Endothelial cell of umbilical vein (primary cell): ENCODE measurements around the gene RTP1. TPM values are rescaled to one million over a fixed set of nuclear protein-coding genes. Genes with fewer than 3 reads are reported as not detected.

Experiments
- BruUV-seq: library from RNA; stranded (reverse); fragments of 400-500 nt; replicated peaks from 2 replicates; lab custom pipeline; 2021; lab: Mats Ljungman, UMichigan
- CTCF ChIA-PET: fragments of 300-600, 350-600 bp; sonication (Branson Sonifier 250); formaldehyde crosslinking; loops from one replicate; lab custom pipeline; 2021; ENCODE audit warnings: antibody characterized with exemption, inconsistent platforms; lab: Charles Lee
- POLR2A ChIA-PET: fragments of 300-600, 350-600 bp; sonication (Branson Sonifier 250); formaldehyde crosslinking; loops from one replicate; lab custom pipeline; 2021; ENCODE audit warnings: antibody characterized with exemption, inconsistent platforms; lab: Charles Lee
- DNase-seq: peaks from one replicate; pipeline ENCODE4 v3.0.0-alpha.2; 2011; ENCODE audit warnings: low read depth, low spot score
- FAIRE-seq: peaks from 2 replicates; lab custom pipeline; 2011; peaks lifted over from hg19 to GRCh38; lab: Jason Lieb, UNC
- H2AFZ ChIP-seq: 2 replicates; pipeline ENCODE4 v1.6.0; 2012; ENCODE audit warnings: low read depth, low read length, control low read depth, inconsistent platforms
- H3K27ac ChIP-seq: 2 replicates; pipeline ENCODE4 v1.5.1; 2011; ENCODE audit warnings: low read depth, mild to moderate bottlenecking, control low read depth, low read length, moderate library complexity; ENCODE audit not compliant: insufficient read depth
- H3K27me3 ChIP-seq, 2 experiments: 2 replicates each; pipeline versions ENCODE4 v1.6.0 to v1.6.1; 2011; ENCODE audit warnings: low read length in 2 of 2, mixed read lengths in 1 of 2; ENCODE audit not compliant: control insufficient read depth in 2 of 2, insufficient read depth in 2 of 2
- H3K36me3 ChIP-seq, 2 experiments: 2 replicates in 1 of 2; 3 replicates in 1 of 2; pipeline ENCODE4 v1.5.1; 2011; ENCODE audit warnings: low read length in 2 of 2, mild to moderate bottlenecking in 1 of 2, moderate library complexity in 1 of 2; ENCODE audit not compliant: control insufficient read depth in 2 of 2, insufficient read depth in 2 of 2; ENCODE audit errors: extremely low read depth in 1 of 2
- H3K4me1 ChIP-seq: 3 replicates; pipeline ENCODE4 v1.5.1; 2011; ENCODE audit warnings: mild to moderate bottlenecking, low read length; ENCODE audit not compliant: control insufficient read depth, insufficient read depth; ENCODE audit errors: extremely low read depth
- H3K4me2 ChIP-seq: 2 replicates; pipeline ENCODE4 v1.6.1; 2011; ENCODE audit warnings: low read length, control low read depth, mixed read lengths; ENCODE audit not compliant: insufficient read depth
- H3K4me3 ChIP-seq, 3 experiments: fragments of 200-600 bp in 1 of 3; sonication (generic), shearing (Covaris generic) in 1 of 3; replicated peaks in 1 of 3; 2 replicates each; pipeline ENCODE4 v1.5.1; 2011 to 2016; ENCODE audit warnings: control low read depth in 3 of 3, low read length in 3 of 3, mild to moderate bottlenecking in 2 of 3, inconsistent platforms in 1 of 3, low read depth in 1 of 3, moderate library complexity in 1 of 3; ENCODE audit not compliant: insufficient read depth in 1 of 3
- H3K79me2 ChIP-seq: 2 replicates; pipeline ENCODE4 v1.6.0; 2012; ENCODE audit warnings: low read length, inconsistent platforms; ENCODE audit not compliant: control insufficient read depth, insufficient read depth
- H3K9ac ChIP-seq: replicated peaks from 2 replicates; pipeline ENCODE3; 2011; ENCODE audit warnings: low read length, control low read depth; ENCODE audit not compliant: insufficient read depth; ENCODE audit errors: extremely low read depth
- H3K9me1 ChIP-seq: replicated peaks from 3 replicates; pipeline ENCODE4 v1.6.0; 2011; ENCODE audit warnings: mild to moderate bottlenecking, low read length; ENCODE audit not compliant: control insufficient read depth, insufficient read depth; ENCODE audit errors: extremely low read depth
- H3K9me3 ChIP-seq: replicated peaks from 2 replicates; pipeline ENCODE4 v1.5.1; 2012; ENCODE audit warnings: low read length, inconsistent platforms; ENCODE audit not compliant: control insufficient read depth, insufficient read depth
- H4K20me1 ChIP-seq: replicated peaks from 2 replicates; pipeline ENCODE3; 2011; ENCODE audit warnings: mild to moderate bottlenecking, low read length; ENCODE audit not compliant: control insufficient read depth, insufficient read depth; ENCODE audit errors: extremely low read depth
- CTCF ChIP-seq, 2 donors: IDR thresholded peaks; 1 replicate in 1 of 2; 2 replicates in 1 of 2; pipeline ENCODE4 v1.5.1; 2011; ENCODE audit warnings: low read length in 2 of 2, mild to moderate bottlenecking in 2 of 2, moderate library complexity in 2 of 2, control low read depth in 1 of 2, inconsistent platforms in 1 of 2, low read depth in 1 of 2; ENCODE audit not compliant: insufficient read depth in 1 of 2; ENCODE audit errors: extremely low read depth in 1 of 2
- EZH2 ChIP-seq: IDR thresholded peaks from 2 replicates; pipeline ENCODE4 v1.6.1; 2012; ENCODE audit warnings: borderline replicate concordance, low read depth, mild to moderate bottlenecking, moderate library complexity, low read length, inconsistent platforms; ENCODE audit not compliant: severe bottlenecking
- FOS ChIP-seq: IDR thresholded peaks from 2 replicates; pipeline ENCODE4 v1.6.1; 2011; ENCODE audit warnings: mild to moderate bottlenecking, low read length, moderate library complexity, borderline replicate concordance; ENCODE audit not compliant: insufficient read depth
- GATA2 ChIP-seq: IDR thresholded peaks from 2 replicates; pipeline ENCODE4 v1.7.0; 2011; ENCODE audit warnings: low read depth, mild to moderate bottlenecking, moderate library complexity, mixed read lengths, low read length; ENCODE audit not compliant: insufficient read length, insufficient read depth
- JUN ChIP-seq: IDR thresholded peaks from 2 replicates; pipeline ENCODE4 v1.6.1; 2011; ENCODE audit warnings: borderline replicate concordance, low read depth; ENCODE audit not compliant: insufficient read length, insufficient read depth
- MAX ChIP-seq: IDR thresholded peaks from 2 replicates; pipeline ENCODE4 v1.6.1; 2011; ENCODE audit not compliant: insufficient read depth, insufficient read length
- MYC ChIP-seq: IDR thresholded peaks from one replicate; pipeline ENCODE4 v1.6.1; 2011; ENCODE audit warnings: mild to moderate bottlenecking, low read depth, low read length
- POLR2A ChIP-seq: IDR thresholded peaks from 2 replicates; pipeline ENCODE4 v1.6.1; 2012; ENCODE audit warnings: low read depth, mild to moderate bottlenecking, control low read depth, low read length
- POLR2AphosphoS5 ChIP-seq: IDR thresholded peaks from 2 replicates; pipeline ENCODE4 v1.6.1; 2012; ENCODE audit warnings: low read depth, mild to moderate bottlenecking, control low read depth, low read length, moderate library complexity; ENCODE audit not compliant: insufficient read depth
- dilution Hi-C: fragments of 300-500 bp; cut with MboI; formaldehyde crosslinking; loops from one replicate; pipeline ENCODE4 v1.15.0; 2019; ENCODE audit warnings: low sequenced_read_pairs; ENCODE audit not compliant: extremely low pct_ligation_motif_present
- intact Hi-C: fragments of 100-400 bp; cut with micrococcal nuclease; formaldehyde crosslinking; loops from one replicate; pipeline ENCODE4 v1.10.0; 2022
- polyA plus RNA-seq, 4 experiments: library from polyadenylated mRNA; depleted of rRNA in 3 of 4; stranded (reverse) in 3 of 4; unstranded in 1 of 4; fragments of >200 nt; gene quantifications; 2 replicates each; pipeline versions ENCODE4 v1.2.1 to v1.2.3, GENCODE V29; 2011 to 2012; ENCODE audit warnings: missing spikeins in 1 of 4
- total RNA-seq: library from RNA; stranded (reverse); gene quantifications from 2 replicates; pipeline ENCODE4 v1.2.3, GENCODE V29; 2021

The RTP1 gene
- total and polyA plus RNA-seq, 2 donors (not counting 3 experiments of a cell fraction or from before 2014, with no cell fraction given): not detected

DNA sequence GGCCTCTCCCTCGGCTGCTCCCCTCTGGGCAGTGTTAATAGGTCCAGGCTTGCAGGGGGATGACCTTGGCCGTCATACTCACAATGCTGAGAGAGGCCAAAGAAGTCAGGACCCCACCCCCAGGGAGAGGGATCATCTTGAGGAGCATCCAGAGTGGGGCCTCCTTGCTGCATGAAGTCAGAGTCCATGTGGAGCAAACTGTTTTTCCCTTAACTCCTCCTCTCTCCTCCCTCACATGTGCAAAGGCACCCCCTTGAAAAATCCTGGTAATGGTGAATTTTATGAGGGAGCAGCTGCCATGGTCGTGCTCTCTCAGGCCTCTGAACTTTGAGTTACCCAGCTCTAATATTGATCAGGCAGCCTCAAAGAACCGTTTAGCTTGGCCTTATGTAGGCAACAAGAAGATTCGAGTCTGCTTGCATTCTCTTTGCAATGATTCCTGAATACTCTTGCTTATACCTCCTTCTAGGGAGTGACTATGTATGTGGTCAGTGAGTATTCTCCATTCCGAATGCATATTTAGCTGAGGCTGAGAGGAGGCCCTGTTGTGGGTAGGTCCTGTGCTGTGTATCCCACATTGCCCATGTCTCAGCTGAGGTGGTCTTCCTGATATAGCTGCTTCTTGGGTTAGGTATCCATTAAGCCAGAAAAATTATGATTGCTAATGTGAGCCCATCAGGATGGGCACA lies 34.9 kb upstream of the RTP1 start:
- ChIA-PET POLR2A (no interaction called here), CTCF (interaction anchor here (3.7 to 7.0 kb wide), 3 partner anchors 24 to 314 kb away, joined by 109 to 364 read pairs (median 207); partner anchors contain the start of gene RPL39L)
- no TSS peak for BruUV-seq
- Histone ChIP-seq H4K20me1 (no peaks in the 10 kb centered on the region), H3K27ac (no peak overlapping the region), H3K9me3 (no peaks in the 10 kb centered on the region), H3K9me1 (no peaks in the 10 kb centered on the region), H3K27me3 (peaks cover 15 to 26% of the 10 kb centered on the region in 2 experiments), H3K36me3 (no peaks in the 10 kb centered on the region), H2AFZ (no peak overlapping the region), H3K4me1 (no peaks in the 10 kb centered on the region), H3K4me3 (no peak overlapping the region), H3K79me2 (no peaks in the 10 kb centered on the region), H3K9ac (no peak overlapping the region), H3K4me2 (no peak overlapping the region)
- dilution Hi-C loops: no loop called here
- DNase-seq: no peak
- TF ChIP-seq CTCF (IDR thresholded peaks at IDR 0.05; ENCODE audit: extremely low read depth in 1 of 2, insufficient read depth in 1 of 2, low read depth in 1 of 2, low read length in 2 of 2) (no peak), MAX (no peak), POLR2A (no peak), MYC (no peak), GATA2 (no peak), EZH2 (no peak), POLR2AphosphoS5 (no peak), JUN (no peak), FOS (no peak)
- intact Hi-C loops: loop anchor here (10.0 kb wide), 1 partner anchor 548 kb away; the partner anchor contains the start of gene AHSG
- FAIRE-seq: no peak
